ENCODE data around the gene GSTM2.
"Not testable (repeated sequence)": the region's sequence is repeated elsewhere in the genome, so short reads cannot be mapped to it uniquely, and the experiment has no call there.

- TF ChIP-seq CTCF (conservative IDR thresholded peaks at IDR 0.05; ENCODE audit: low read depth, low read length); EZH2 (IDR thresholded peaks at IDR 0.05; ENCODE audit: borderline replicate concordance, low read depth, low read length, poor library complexity, severe bottlenecking): not testable (repeated sequence)
Observed at GRCh38 chr1:109676683-109677381, 9.0 kb downstream of the GSTM2 start.
